ENCODE data around the gene SGPL1.
"Not testable (repeated sequence)": the region's sequence is repeated elsewhere in the genome, so short reads cannot be mapped to it uniquely, and the experiment has no call there.

SGPL1 gene

GRCh38 chr10:70910486-70911341 lies 95.0 kb downstream of the SGPL1 start:
- no peak for DNase-seq
- TF ChIP-seq POLR2A (IDR thresholded peaks at IDR 0.05; ENCODE audit: low read length) (no peak), GATA1 (IDR thresholded peaks at IDR 0.05; ENCODE audit: low read depth, low read length) (no peak)

- TF ChIP-seq POLR2A (IDR thresholded peaks at IDR 0.05; ENCODE audit: low read length): no peak
- no peak for TF ChIP-seq GATA1 (IDR thresholded peaks at IDR 0.05; ENCODE audit: low read depth, low read length)
Observed at GRCh38 chr10:70911386-70911785, 95.6 kb downstream of the SGPL1 start.

GRCh38 chr10:70912556-70912955 lies 96.8 kb downstream of the SGPL1 start:
- TF ChIP-seq POLR2A (IDR thresholded peaks at IDR 0.05; ENCODE audit: low read length) (no peak), GATA1 (IDR thresholded peaks at IDR 0.05; ENCODE audit: low read depth, low read length) (no peak)
- DNase-seq: no peak

More at GRCh38 chr10:70911386-70911785, 95.6 kb downstream of the SGPL1 start:
- no peak for DNase-seq

GRCh38 chr10:70913191-70913892 lies 97.6 kb downstream of the SGPL1 start:
- no peak for DNase-seq
- no peak for TF ChIP-seq POLR2A (IDR thresholded peaks at IDR 0.05; ENCODE audit: low read length)
- TF ChIP-seq GATA1 (IDR thresholded peaks at IDR 0.05; ENCODE audit: low read depth, low read length): no peak

GRCh38 chr10:70913893-70914240 lies 98.1 kb downstream of the SGPL1 start:
- DNase-seq: no peak
- no peak for TF ChIP-seq POLR2A (IDR thresholded peaks at IDR 0.05; ENCODE audit: low read length)
- no peak for TF ChIP-seq GATA1 (IDR thresholded peaks at IDR 0.05; ENCODE audit: low read depth, low read length)

- no peak for DNase-seq
- TF ChIP-seq POLR2A (IDR thresholded peaks at IDR 0.05; ENCODE audit: low read length) (no peak), GATA1 (IDR thresholded peaks at IDR 0.05; ENCODE audit: low read depth, low read length) (no peak)
Observed at GRCh38 chr10:70914316-70914864, 98.6 kb downstream of the SGPL1 start.

- no peak for TF ChIP-seq POLR2A (IDR thresholded peaks at IDR 0.05; ENCODE audit: low read length)
- no peak for TF ChIP-seq GATA1 (IDR thresholded peaks at IDR 0.05; ENCODE audit: low read depth, low read length)
- DNase-seq: no peak
Observed at GRCh38 chr10:70915206-70915605, 99.5 kb downstream of the SGPL1 start.

- no peak for TF ChIP-seq GATA1 (IDR thresholded peaks at IDR 0.05; ENCODE audit: low read depth, low read length)
- TF ChIP-seq POLR2A (IDR thresholded peaks at IDR 0.05; ENCODE audit: low read length): no peak
- DNase-seq: no peak
Observed at GRCh38 chr10:70915806-70916205, 100.1 kb downstream of the SGPL1 start.

GRCh38 chr10:70916241-70916640 lies 100.5 kb downstream of the SGPL1 start:
- DNase-seq: no peak
- TF ChIP-seq GATA1 (IDR thresholded peaks at IDR 0.05; ENCODE audit: low read depth, low read length): no peak
- no peak for TF ChIP-seq POLR2A (IDR thresholded peaks at IDR 0.05; ENCODE audit: low read length)

GRCh38 chr10:70917226-70917625 lies 101.5 kb downstream of the SGPL1 start:
- no peak for DNase-seq
- TF ChIP-seq POLR2A (IDR thresholded peaks at IDR 0.05; ENCODE audit: low read length) (no peak), GATA1 (IDR thresholded peaks at IDR 0.05; ENCODE audit: low read depth, low read length) (no peak)

- TF ChIP-seq GATA1 (IDR thresholded peaks at IDR 0.05; ENCODE audit: low read depth, low read length) (no peak), POLR2A (IDR thresholded peaks at IDR 0.05; ENCODE audit: low read length) (no peak)
Observed at GRCh38 chr10:70917635-70918034, 101.9 kb downstream of the SGPL1 start.

GRCh38 chr10:70918851-70919530 lies 103.2 kb downstream of the SGPL1 start:
- no peak for TF ChIP-seq POLR2A (IDR thresholded peaks at IDR 0.05; ENCODE audit: low read length)
- TF ChIP-seq GATA1 (IDR thresholded peaks at IDR 0.05; ENCODE audit: low read depth, low read length): no peak
- DNase-seq: no peak

More at GRCh38 chr10:70917635-70918034, 101.9 kb downstream of the SGPL1 start:
- no peak for DNase-seq

- DNase-seq: not testable (repeated sequence)
Observed at GRCh38 chr10:70919906-70920305, 104.2 kb downstream of the SGPL1 start.

GRCh38 chr10:70920519-70920918 lies 104.8 kb downstream of the SGPL1 start:
- TF ChIP-seq POLR2A (IDR thresholded peaks at IDR 0.05; ENCODE audit: low read length) (no peak), GATA1 (IDR thresholded peaks at IDR 0.05; ENCODE audit: low read depth, low read length) (no peak)
- no peak for DNase-seq
